ENCODE data around the gene RFTN1. TPM values are rescaled to one million over a fixed set of nuclear protein-coding genes. Genes with fewer than 3 reads are reported as not detected.

RFTN1 gene
- total RNA-seq, 1 donor from 2014 or later: 84.1 TPM

GRCh38 chr3:16299746-16300145, 213.8 kb downstream of the RFTN1 start:
- no peak overlapping the region for H3K4me3 Mint-ChIP-seq (ENCODE audit: unreplicated experiment)
- no peak for TF ChIP-seq CTCF (IDR thresholded peaks at IDR 0.05)
- H3K36me3 Mint-ChIP-seq (ENCODE audit: unreplicated experiment): peaks cover 58% of the 10 kb centered on the region
- H3K9me3 Mint-ChIP-seq (ENCODE audit: unreplicated experiment): peaks cover 14% of the 10 kb centered on the region
- H3K4me1 Mint-ChIP-seq (ENCODE audit: unreplicated experiment): peaks cover 13% of the 10 kb centered on the region
- H3K27ac Mint-ChIP-seq (ENCODE audit: unreplicated experiment): no peak overlapping the region
- no peaks in the 10 kb centered on the region for H3K27me3 Mint-ChIP-seq (ENCODE audit: unreplicated experiment)
- no peak for DNase-seq (ENCODE audit: extremely low spot score, unreplicated experiment)

- no peak for DNase-seq (ENCODE audit: extremely low spot score, unreplicated experiment)
- Mint-ChIP-seq H3K4me1 (ENCODE audit: unreplicated experiment) (peaks cover 13% of the 10 kb centered on the region), H3K36me3 (ENCODE audit: unreplicated experiment) (peaks cover 57% of the 10 kb centered on the region), H3K27ac (ENCODE audit: unreplicated experiment) (peak overlapping the region; percentile 32), H3K4me3 (ENCODE audit: unreplicated experiment) (no peak overlapping the region), H3K27me3 (ENCODE audit: unreplicated experiment) (no peaks in the 10 kb centered on the region), H3K9me3 (ENCODE audit: unreplicated experiment) (peaks cover 16% of the 10 kb centered on the region)
- no peak for TF ChIP-seq CTCF (IDR thresholded peaks at IDR 0.05)
These were observed 214.6 kb downstream of the RFTN1 start for GRCh38 chr3:16298891-16299290.

GRCh38 chr3:16297997-16298885, 215.3 kb downstream of the RFTN1 start:
- TF ChIP-seq CTCF (IDR thresholded peaks at IDR 0.05): no peak
- DNase-seq (ENCODE audit: extremely low spot score, unreplicated experiment): no peak

GRCh38 chr3:16295298-16295890, 218.1 kb downstream of the RFTN1 start:
- H3K27me3 Mint-ChIP-seq (ENCODE audit: unreplicated experiment): no peaks in the 10 kb centered on the region
- no peak for DNase-seq (ENCODE audit: extremely low spot score, unreplicated experiment)
- H3K9me3 Mint-ChIP-seq (ENCODE audit: unreplicated experiment): peaks cover 27% of the 10 kb centered on the region
- H3K36me3 Mint-ChIP-seq (ENCODE audit: unreplicated experiment): peaks cover 51% of the 10 kb centered on the region
- no peak for TF ChIP-seq CTCF (IDR thresholded peaks at IDR 0.05)
- peaks cover 24% of the 10 kb centered on the region for H3K4me1 Mint-ChIP-seq (ENCODE audit: unreplicated experiment)
- no peak overlapping the region for H3K27ac Mint-ChIP-seq (ENCODE audit: unreplicated experiment)
- no peak overlapping the region for H3K4me3 Mint-ChIP-seq (ENCODE audit: unreplicated experiment)

More at GRCh38 chr3:16297997-16298885, 215.3 kb downstream of the RFTN1 start:
- Mint-ChIP-seq H3K36me3 (ENCODE audit: unreplicated experiment) (peaks cover 60% of the 10 kb centered on the region), H3K4me1 (ENCODE audit: unreplicated experiment) (peaks cover 13% of the 10 kb centered on the region), H3K4me3 (ENCODE audit: unreplicated experiment) (no peak overlapping the region), H3K27ac (ENCODE audit: unreplicated experiment) (peak overlapping the region; percentile 32), H3K27me3 (ENCODE audit: unreplicated experiment) (no peaks in the 10 kb centered on the region), H3K9me3 (ENCODE audit: unreplicated experiment) (peaks cover 22% of the 10 kb centered on the region)

GRCh38 chr3:16294844-16295243, 218.7 kb downstream of the RFTN1 start:
- no peak for TF ChIP-seq CTCF (IDR thresholded peaks at IDR 0.05)
- no peak for DNase-seq (ENCODE audit: extremely low spot score, unreplicated experiment)
- Mint-ChIP-seq H3K27ac (ENCODE audit: unreplicated experiment) (no peak overlapping the region), H3K36me3 (ENCODE audit: unreplicated experiment) (peaks cover 51% of the 10 kb centered on the region), H3K4me3 (ENCODE audit: unreplicated experiment) (no peak overlapping the region), H3K27me3 (ENCODE audit: unreplicated experiment) (no peaks in the 10 kb centered on the region), H3K4me1 (ENCODE audit: unreplicated experiment) (peaks cover 27% of the 10 kb centered on the region), H3K9me3 (ENCODE audit: unreplicated experiment) (peaks cover 27% of the 10 kb centered on the region)

Data from osteocyte (in vitro differentiated cells).